GM23338 (cell line): ENCODE measurements around the gene B3GALT5. TPM values are rescaled to one million over a fixed set of nuclear protein-coding genes. Genes with fewer than 3 reads are reported as not detected.

Source experiments
- ATAC-seq: fragments of 200-7000 bp; cut with Tn5 transposase; 3 replicates; pipeline ENCODE4 v1.9.1; 2020
- DNase-seq: peaks from one replicate; pipeline ENCODE4 v3.0.0-alpha.2; 2015; ENCODE audit warnings: low spot score
- H2AFZ ChIP-seq: fragments of 200-600 bp; sonication (generic); 2 replicates; pipeline ENCODE4 v1.8.0; 2016; ENCODE audit warnings: antibody characterized with exemption, mild to moderate bottlenecking, moderate library complexity
- H3F3A ChIP-seq: fragments of 200-600 bp; sonication (generic); replicated peaks from 2 replicates; pipeline ENCODE4 v1.8.0; 2017; ENCODE audit warnings: antibody characterized with exemption, mixed run types, low read depth
- H3K27ac ChIP-seq: fragments of 200-600 bp; sonication (generic); 2 replicates; pipeline ENCODE4 v1.6.1; 2016; ENCODE audit warnings: low read depth
- H3K27me3 ChIP-seq: fragments of 200-600 bp; sonication (generic); 2 replicates; pipeline ENCODE4 v1.8.0; 2016; ENCODE audit warnings: mild to moderate bottlenecking, mixed run types, moderate library complexity; ENCODE audit not compliant: insufficient read depth
- H3K36me3 ChIP-seq: fragments of 200-600 bp; sonication (generic); 2 replicates; pipeline ENCODE4 v1.8.0; 2016; ENCODE audit warnings: mild to moderate bottlenecking; ENCODE audit not compliant: insufficient read depth
- H3K4me1 ChIP-seq: fragments of 200-600 bp; sonication (generic); 2 replicates; pipeline ENCODE4 v1.8.0; 2016; ENCODE audit warnings: mild to moderate bottlenecking, moderate library complexity; ENCODE audit not compliant: insufficient read depth
- H3K4me2 ChIP-seq: fragments of 200-600 bp; sonication (generic); 2 replicates; pipeline ENCODE4 v1.7.1; 2017; ENCODE audit warnings: mixed run types
- H3K4me3 ChIP-seq: fragments of 200-600 bp; sonication (generic); 2 replicates; pipeline ENCODE4 v1.6.1; 2016; ENCODE audit warnings: mixed run types
- H3K79me2 ChIP-seq: fragments of 200-600 bp; sonication (generic); replicated peaks from 2 replicates; pipeline ENCODE4 v1.8.0; 2017; ENCODE audit warnings: mild to moderate bottlenecking; ENCODE audit not compliant: insufficient read depth
- H3K9me2 ChIP-seq: fragments of 200-600 bp; sonication (generic); 2 replicates; pipeline ENCODE4 v1.8.0; 2017; ENCODE audit not compliant: insufficient read depth
- H4K20me1 ChIP-seq: fragments of 200-600 bp; sonication (generic); replicated peaks from 2 replicates; pipeline ENCODE4 v1.8.0; 2017; ENCODE audit warnings: mild to moderate bottlenecking; ENCODE audit not compliant: insufficient read depth
- H3K27ac Mint-ChIP-seq: 2 replicates; pipeline ENCODE4 v1.8.0; 2020; ENCODE audit warnings: inconsistent platforms, mild to moderate bottlenecking, moderate library complexity, mixed read lengths
- H3K27me3 Mint-ChIP-seq: 3 replicates; pipeline ENCODE4 v1.8.0; 2022; ENCODE audit warnings: low read depth, mild to moderate bottlenecking, moderate library complexity, mixed read lengths, inconsistent platforms; ENCODE audit not compliant: insufficient read depth, poor library complexity
- H3K36me3 Mint-ChIP-seq: 3 replicates; pipeline ENCODE4 v1.8.0; 2021; ENCODE audit warnings: low read depth, mild to moderate bottlenecking, inconsistent platforms, moderate library complexity, mixed read lengths
- H3K4me1 Mint-ChIP-seq: 3 replicates; pipeline ENCODE4 v1.8.0; 2020; ENCODE audit warnings: mild to moderate bottlenecking, inconsistent platforms, mixed read lengths
- H3K4me3 Mint-ChIP-seq: 3 replicates; pipeline ENCODE4 v1.8.0; 2021; ENCODE audit warnings: moderate library complexity, mild to moderate bottlenecking, inconsistent platforms, mixed read lengths
- H3K9me3 Mint-ChIP-seq: 3 replicates; pipeline ENCODE4 v1.8.0; 2020; ENCODE audit warnings: moderate library complexity, mild to moderate bottlenecking, inconsistent platforms, mixed read lengths
- CREB1 ChIP-seq: fragments of 250-450 bp; sonication (Bioruptor Pico); IDR thresholded peaks from 2 replicates; pipeline ENCODE4 v1.5.0; 2020; ENCODE audit warnings: low read depth, mild to moderate bottlenecking, moderate library complexity
- EZH2 ChIP-seq: fragments of 200-600 bp; sonication (generic); IDR thresholded peaks from one replicate; pipeline ENCODE4 v1.8.0; 2017; ENCODE audit warnings: antibody characterized with exemption, mild to moderate bottlenecking, low read depth; ENCODE audit not compliant: unreplicated experiment
- EZH2phosphoT487 ChIP-seq: fragments of 200-600 bp; sonication (generic); IDR thresholded peaks from one replicate; pipeline ENCODE4 v1.8.1; 2018; ENCODE audit warnings: antibody characterized with exemption; ENCODE audit not compliant: unreplicated experiment
- JUNB ChIP-seq: IDR thresholded peaks from one replicate; pipeline ENCODE4 v1.6.1; 2016; ENCODE audit warnings: antibody characterized with exemption; ENCODE audit not compliant: unreplicated experiment
- STAT1 ChIP-seq: IDR thresholded peaks from one replicate; pipeline ENCODE4 v1.6.1; 2016; ENCODE audit warnings: antibody characterized with exemption; ENCODE audit not compliant: unreplicated experiment
- ZNF114 ChIP-seq: fragments of 250-450 bp; sonication (Bioruptor Pico); IDR thresholded peaks from 2 replicates; pipeline ENCODE4 v1.5.0; 2020; ENCODE audit warnings: mild to moderate bottlenecking, moderate library complexity
- ZNF331 ChIP-seq: fragments of 250-450 bp; sonication (Bioruptor Pico); IDR thresholded peaks from 2 replicates; pipeline ENCODE4 v1.5.0; 2020; ENCODE audit warnings: low read depth, mild to moderate bottlenecking, moderate library complexity
- ZNF462 ChIP-seq: fragments of 250-450 bp; sonication (Bioruptor Pico); IDR thresholded peaks from 2 replicates; pipeline ENCODE4 v1.5.0; 2020; ENCODE audit warnings: mild to moderate bottlenecking, moderate library complexity
- polyA plus RNA-seq: library from polyadenylated mRNA; unstranded; fragments of >200 nt; fragmentation: Nextera tagmentation; extraction: Ambion mirVana; gene quantifications from 2 replicates; pipeline ENCODE4 v1.2.1, GENCODE V29; 2016
- total RNA-seq: library from RNA; depleted of rRNA; stranded (reverse); fragments of >200 nt; shearing (Covaris generic); gene quantifications from 2 replicates; pipeline ENCODE4 v1.2.3, GENCODE V29; 2014

Gene B3GALT5
- total and polyA plus RNA-seq, 2 experiments from 2014 or later = 6.2 to 37.5 TPM

GRCh38 chr21:39669976-39670661 lies 57.4 kb downstream of the B3GALT5 start:
- DNase-seq (no peak), ATAC-seq (no peak)
- H4K20me1 ChIP-seq = no peaks in the 10 kb centered on the region
- no peak overlapping the region for H2AFZ ChIP-seq
- H3K4me1 Mint-ChIP-seq = peaks cover 32% of the 10 kb centered on the region
- H3K4me1 ChIP-seq = no peaks in the 10 kb centered on the region
- H3K4me3 Mint-ChIP-seq = no peak overlapping the region
- H3K27me3 Mint-ChIP-seq = peaks cover 17% of the 10 kb centered on the region
- TF ChIP-seq STAT1 (no peak), JUNB (no peak), ZNF462 (CRISPR knock-in tag) (no peak), EZH2phosphoT487 (no peak)
- no peak overlapping the region for H3K4me3 ChIP-seq
- H3K79me2 ChIP-seq = no peaks in the 10 kb centered on the region; the same call in none of the 2 replicates
- 0 out of 2 replicates have a peak, but pooled peaks cover 3% of the 10 kb centered on the region for H3K36me3 ChIP-seq
- H3K27me3 ChIP-seq = no peaks in the 10 kb centered on the region
- peaks cover 65% of the 10 kb centered on the region for H3K36me3 Mint-ChIP-seq
- H3K9me3 Mint-ChIP-seq = no peaks in the 10 kb centered on the region; the same call in 2 of the 3 replicates
- H3F3A ChIP-seq = 0 out of 2 replicates have a peak, but pooled peaks cover 4% of the 10 kb centered on the region
- 0 out of 2 replicates have a peak overlapping the region, but pooled peaks have one; percentile 39 for H3K27ac ChIP-seq
- H3K4me2 ChIP-seq = no peak overlapping the region
- peak overlapping the region; percentile 78 for H3K27ac Mint-ChIP-seq
- no peaks in the 10 kb centered on the region; the same call in 1 of the 2 replicates for H3K9me2 ChIP-seq

- H3K27me3 Mint-ChIP-seq = peaks cover 17% of the 10 kb centered on the region
- no peak for DNase-seq
- Histone ChIP-seq H3K9me2 (no peaks in the 10 kb centered on the region; the same call in 1 of the 2 replicates), H3K79me2 (no peaks in the 10 kb centered on the region; the same call in none of the 2 replicates), H3K4me2 (no peak overlapping the region), H3K4me1 (peaks cover 6% of the 10 kb centered on the region; the same call in 1 of the 2 replicates), H4K20me1 (no peaks in the 10 kb centered on the region; the same call in 1 of the 2 replicates), H3K27ac (0 out of 2 replicates have a peak overlapping the region, but pooled peaks have one; percentile 19), H3F3A (0 out of 2 replicates have a peak, but pooled peaks cover 8% of the 10 kb centered on the region), H3K27me3 (no peaks in the 10 kb centered on the region), H2AFZ (no peak overlapping the region), H3K4me3 (no peak overlapping the region), H3K36me3 (0 out of 2 replicates have a peak, but pooled peaks cover 3% of the 10 kb centered on the region)
- no peak for ATAC-seq
- H3K4me3 Mint-ChIP-seq = no peak overlapping the region
- peaks cover 59% of the 10 kb centered on the region for H3K36me3 Mint-ChIP-seq
- peaks cover 38% of the 10 kb centered on the region for H3K4me1 Mint-ChIP-seq
- no peaks in the 10 kb centered on the region for H3K9me3 Mint-ChIP-seq
- H3K27ac Mint-ChIP-seq = peak overlapping the region; percentile 54; the same call in 1 of the 2 replicates
- TF ChIP-seq EZH2 (no peak), STAT1 (no peak), ZNF114 (CRISPR knock-in tag) (no peak), ZNF331 (no peak), CREB1 (CRISPR knock-in tag) (no peak)
These were observed 58.0 kb downstream of the B3GALT5 start for GRCh38 chr21:39670701-39671100.
